SKM-1 (cell line): ENCODE data around the gene ACBD3.
A peak's percentile ranks its signal among the peaks of the same experiment; 100 is the strongest.
"Not testable (repeated sequence)": the region's sequence is repeated elsewhere in the genome, so short reads cannot be mapped to it uniquely, and the experiment has no call there.

Source experiments
- DNase-seq: peaks from one replicate; lab custom pipeline; 2025; ENCODE audit not compliant: unreplicated experiment; lab: John Stamatoyannopoulos, UW

Gene ACBD3

GRCh38 chr1:226186124-226187018 is at the start of gene ACBD3:
Gene ACBD3 (minus strand): TSS chr1:226186741. CDS start chr1:226186675, 66 bp downstream.
- DNase-seq: peak; percentile 94

- no peak for DNase-seq
These were observed 47.3 kb upstream of the ACBD3 start for GRCh38 chr1:226233806-226234205.

- no peak for DNase-seq
These were observed 46.8 kb upstream of the ACBD3 start for GRCh38 chr1:226233293-226233692.

DNA sequence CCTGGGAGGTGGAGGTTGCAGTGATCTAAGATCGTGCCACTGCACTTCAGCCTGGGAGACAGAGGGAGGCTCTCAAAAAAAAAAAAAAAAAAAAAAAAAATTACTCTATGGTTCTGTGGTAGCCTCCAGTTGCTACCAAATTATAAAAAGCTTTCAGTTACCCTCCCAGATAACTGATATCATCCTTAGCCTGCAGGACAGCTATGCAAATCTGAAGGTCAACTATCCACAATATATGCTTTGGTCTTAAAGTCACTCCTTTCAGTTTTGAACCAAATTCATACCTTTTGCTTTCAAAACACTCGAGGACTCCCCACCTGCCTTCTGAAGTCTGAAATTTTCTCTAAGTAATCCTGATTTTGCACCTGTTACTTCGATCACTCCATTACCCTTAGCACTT is 40.1 kb upstream of the ACBD3 start:
- no peak for DNase-seq

DNA sequence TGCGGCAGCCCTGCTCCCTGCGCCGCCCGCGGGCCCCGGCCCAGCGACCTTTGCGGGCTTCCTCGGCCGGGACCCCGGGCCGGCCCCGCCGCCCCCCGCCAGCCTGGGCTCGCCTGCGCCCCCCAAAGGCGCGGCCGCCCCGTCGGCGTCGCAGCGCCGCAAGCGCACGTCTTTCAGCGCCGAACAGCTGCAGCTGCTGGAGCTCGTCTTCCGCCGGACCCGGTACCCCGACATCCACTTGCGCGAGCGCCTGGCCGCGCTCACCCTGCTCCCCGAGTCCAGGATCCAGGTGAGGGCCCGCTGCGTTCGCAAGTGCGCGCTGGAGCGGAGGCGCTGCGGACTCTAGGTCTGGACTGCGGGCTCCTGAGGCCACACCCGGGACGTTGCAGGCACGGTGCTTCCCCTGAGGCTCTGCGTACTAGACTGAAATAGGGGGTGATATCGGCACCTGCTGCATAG is 37.3 kb upstream of the ACBD3 start:
- no peak for DNase-seq

GRCh38 chr1:226223157-226223785 is 36.7 kb upstream of the ACBD3 start, which contains the start of gene MIXL1:
Gene MIXL1 (plus strand): TSS chr1:226223664. CDS start chr1:226223682, 18 bp downstream.
- DNase-seq: no peak

DNA sequence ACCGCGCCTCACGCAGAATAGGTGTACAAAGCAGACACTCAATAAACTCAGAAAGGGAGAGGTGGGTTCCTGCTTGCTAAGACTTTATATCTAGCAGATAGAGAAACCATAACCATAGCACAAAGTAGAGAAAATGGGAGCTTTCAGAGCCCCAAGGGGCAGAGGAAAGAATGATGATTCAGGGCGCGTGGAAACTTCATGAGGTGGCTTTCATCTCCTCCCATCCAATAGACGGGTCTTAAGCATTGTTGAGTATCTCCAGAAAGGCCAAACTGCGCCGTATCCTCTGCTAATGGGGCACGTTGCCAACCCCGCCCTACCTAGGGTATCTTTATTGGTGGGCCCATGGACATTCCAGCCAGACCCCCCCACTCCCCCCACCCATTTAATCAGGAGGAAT is 36.1 kb upstream of the ACBD3 start:
- DNase-seq: no peak

DNA sequence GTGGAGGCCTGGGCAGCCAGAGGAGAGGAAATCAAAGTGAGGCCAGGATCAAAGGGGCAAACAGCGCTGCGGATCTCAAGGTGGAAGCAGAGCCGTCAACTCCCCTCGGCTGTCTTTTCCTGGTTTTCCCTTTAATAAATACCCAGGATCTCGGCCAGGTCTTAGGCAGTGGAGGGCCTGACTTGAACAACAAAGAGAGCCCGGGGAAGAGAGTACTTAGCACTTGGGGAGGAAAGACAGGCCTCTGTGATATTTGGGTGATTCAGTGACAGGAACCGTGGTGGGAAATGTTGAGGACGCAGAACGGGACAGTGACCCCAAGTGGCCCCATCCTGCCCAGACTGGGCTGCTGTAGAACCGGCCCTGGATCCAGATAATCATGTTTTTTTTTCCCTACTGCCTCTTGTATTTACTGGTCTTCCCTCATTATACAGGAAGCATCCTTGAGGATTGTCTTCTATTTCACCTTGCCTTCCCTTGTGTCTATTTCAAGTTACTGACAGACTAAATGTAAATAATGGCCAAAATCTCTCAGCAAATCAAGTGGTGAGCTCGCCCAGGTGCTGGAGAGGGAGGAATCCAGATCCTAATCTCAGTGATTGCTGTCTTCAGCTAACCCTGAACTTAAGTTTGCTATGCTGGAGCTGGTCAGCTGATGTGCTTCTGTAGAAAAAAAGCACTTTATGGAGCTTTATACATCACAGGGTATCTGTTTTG is 34.1 kb upstream of the ACBD3 start:
- no peak for DNase-seq

DNA sequence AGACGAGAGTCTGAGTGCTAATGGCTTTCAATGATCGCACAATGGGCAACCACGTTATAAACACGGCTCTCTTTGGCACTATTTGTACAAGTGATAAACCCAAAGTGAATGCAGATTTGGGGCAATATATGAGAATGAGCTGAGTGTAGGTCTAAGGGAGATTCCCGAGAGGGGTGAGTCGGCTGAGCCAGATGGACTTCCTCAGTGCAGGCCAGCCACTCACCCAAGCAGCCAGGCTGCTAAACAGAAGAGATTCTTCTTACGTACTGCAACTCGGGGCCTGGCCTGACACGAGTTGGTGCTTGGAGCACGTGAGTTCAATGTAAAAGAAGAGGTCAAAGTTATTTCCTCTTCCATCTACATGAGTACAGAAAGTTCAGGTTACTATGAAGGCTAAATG is 30.7 kb upstream of the ACBD3 start:
- DNase-seq: no peak

DNA sequence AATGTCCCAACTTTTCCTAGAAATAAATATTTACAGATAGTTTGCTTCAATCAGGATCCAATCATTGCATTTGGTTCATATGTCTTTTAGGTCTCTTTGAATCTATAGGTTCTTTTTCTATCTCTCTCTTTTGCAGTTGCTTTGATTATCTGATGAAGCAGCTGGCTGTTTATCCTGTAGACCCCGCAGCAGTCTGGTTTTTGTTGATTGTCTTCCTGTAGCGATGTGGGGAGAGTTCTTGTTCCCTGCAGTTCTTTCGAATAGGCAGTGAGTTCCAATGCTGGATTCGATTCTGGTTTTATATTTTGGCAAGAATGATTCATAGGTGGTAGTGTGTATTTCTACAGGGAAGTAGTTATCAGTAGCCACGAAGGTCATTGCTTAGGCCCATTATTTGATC is 29.5 kb upstream of the ACBD3 start:
- no peak for DNase-seq

GRCh38 chr1:226215239-226215638 is 28.7 kb upstream of the ACBD3 start:
- DNase-seq: no peak

DNA sequence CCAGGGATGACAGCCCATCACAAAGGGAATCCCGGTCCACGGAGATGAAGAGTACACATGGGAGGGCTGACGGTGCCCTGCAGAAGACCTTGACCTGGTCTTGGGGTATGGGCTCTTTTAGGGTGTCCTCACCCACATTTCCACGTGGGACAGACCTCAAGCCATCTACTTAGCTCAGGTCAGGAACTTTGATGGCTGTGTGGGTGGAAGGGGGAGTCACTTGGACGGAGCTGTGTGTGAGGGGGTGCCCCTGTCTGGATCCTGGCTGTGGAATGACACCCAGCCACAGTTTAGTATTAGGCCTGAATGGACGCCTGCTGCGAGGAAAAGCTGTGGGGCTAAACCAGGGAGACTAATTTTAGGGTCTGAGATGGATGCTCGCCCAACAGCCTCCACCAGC is 26.0 kb upstream of the ACBD3 start:
- DNase-seq: no peak

- DNase-seq: no peak
These were observed 24.8 kb upstream of the ACBD3 start for GRCh38 chr1:226211181-226211821.

DNA sequence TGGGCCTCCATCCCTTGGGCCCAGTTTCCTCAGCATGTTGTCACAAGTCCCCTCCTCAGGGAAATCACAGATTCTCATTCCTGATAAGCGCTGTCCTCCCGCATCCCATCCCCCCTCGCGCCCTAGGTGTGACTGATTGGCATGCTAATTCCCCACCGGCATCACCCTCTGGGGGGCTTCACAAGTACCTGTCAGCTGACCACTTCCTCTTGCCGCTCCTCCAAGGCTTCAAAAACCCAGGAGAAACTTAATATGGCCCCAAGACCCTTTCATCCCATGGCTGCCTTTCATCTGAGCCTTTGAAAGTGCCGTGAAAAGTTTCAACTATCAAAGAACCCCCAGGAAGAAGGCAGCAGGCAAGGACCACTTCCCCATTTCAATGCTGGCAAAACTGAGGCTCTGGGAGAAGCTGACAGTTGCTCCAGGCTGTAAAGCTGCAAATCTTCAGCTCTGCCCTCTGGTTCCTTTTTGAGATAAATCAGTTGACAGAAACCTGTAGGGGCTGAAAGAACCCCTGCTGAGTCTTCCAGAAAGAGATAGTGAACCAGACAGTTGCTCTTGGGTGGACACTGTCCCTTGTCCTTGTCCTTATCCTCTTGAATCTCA is 24.1 kb upstream of the ACBD3 start:
- DNase-seq: no peak

- DNase-seq: no peak
These were observed 22.9 kb upstream of the ACBD3 start for GRCh38 chr1:226209307-226210059.

DNA sequence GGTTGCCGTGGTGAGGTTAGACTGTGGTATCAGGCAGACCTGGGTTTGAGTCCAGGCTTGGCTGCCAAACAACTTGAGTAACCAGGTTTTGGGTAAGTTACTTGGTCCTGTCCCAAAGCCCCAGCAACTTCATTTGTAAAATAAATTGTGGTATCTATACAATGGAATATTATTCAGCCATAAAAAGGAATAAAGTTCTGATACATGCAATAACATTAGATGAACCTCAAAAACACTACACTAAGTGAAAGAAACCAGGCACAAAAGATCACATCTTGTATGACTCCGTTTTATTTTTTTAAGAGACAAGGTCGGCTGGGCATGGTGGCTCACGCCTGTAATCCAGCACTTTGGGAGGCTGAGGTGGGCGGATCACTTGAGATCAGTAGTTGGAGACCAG is 20.5 kb upstream of the ACBD3 start:
- no peak for DNase-seq

GRCh38 chr1:226204198-226204597 is 17.7 kb upstream of the ACBD3 start:
- DNase-seq: no peak

DNA sequence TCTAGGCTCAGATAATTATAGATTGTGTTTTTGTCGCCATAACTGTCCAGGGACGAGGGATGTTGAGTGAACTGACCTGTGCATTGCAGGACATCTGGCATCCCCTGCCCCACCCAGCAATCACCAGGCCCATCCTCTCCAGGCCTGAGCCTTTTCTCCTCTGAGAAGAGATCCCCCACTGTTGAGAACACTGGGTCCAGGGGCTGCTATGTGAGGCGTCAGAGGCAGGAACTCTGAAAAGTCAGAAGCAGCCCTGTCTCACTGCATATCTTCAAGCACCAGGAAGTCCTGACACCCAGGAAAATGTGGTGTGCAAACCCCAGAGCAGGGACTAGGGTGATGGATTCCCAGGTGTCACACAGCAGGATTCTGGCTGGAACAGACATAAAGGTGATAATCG is 17.1 kb upstream of the ACBD3 start:
- DNase-seq: no peak

GRCh38 chr1:226203240-226203639 is 16.7 kb upstream of the ACBD3 start:
- no peak for DNase-seq

DNA sequence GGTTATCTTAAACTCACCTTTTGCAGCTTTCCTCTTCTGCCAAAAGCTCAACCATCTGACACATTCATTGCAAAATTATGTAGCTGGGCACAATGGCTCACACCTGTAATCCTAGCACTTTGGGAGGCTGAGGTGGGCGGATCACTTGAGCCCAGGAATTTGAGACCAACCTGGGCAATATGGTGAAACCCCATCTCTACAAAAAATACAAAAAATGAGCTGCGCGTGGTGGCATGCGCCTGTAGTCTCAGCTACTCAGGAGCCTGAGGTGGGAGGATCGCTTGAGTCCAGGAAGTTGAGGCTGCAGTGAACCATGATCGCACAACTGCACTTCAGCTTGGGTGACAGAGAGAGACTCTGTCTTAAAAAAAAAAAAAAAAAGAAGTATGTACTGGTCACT is 16.1 kb upstream of the ACBD3 start:
- DNase-seq: not testable (repeated sequence)
